ENCODE measurements around the gene OR14A16. TPM values are rescaled to one million over a fixed set of nuclear protein-coding genes. Genes with fewer than 3 reads are reported as not detected.

The OR14A16 gene
- total RNA-seq, 1 donor from 2014 or later, result not detected

GRCh38 chr1:247833601-247834000, 9.7 kb upstream of the OR14A16 start:
- no peak for TF ChIP-seq CTCF (IDR thresholded peaks at IDR 0.05)
- no peaks in the 10 kb centered on the region for H3K27me3 Mint-ChIP-seq (ENCODE audit: unreplicated experiment)
- peaks cover 13% of the 10 kb centered on the region for H3K9me3 Mint-ChIP-seq (ENCODE audit: unreplicated experiment)
- no peaks in the 10 kb centered on the region for H3K36me3 Mint-ChIP-seq (ENCODE audit: unreplicated experiment)
- H3K27ac Mint-ChIP-seq (ENCODE audit: unreplicated experiment), result no peak overlapping the region
- no peak overlapping the region for H3K4me3 Mint-ChIP-seq (ENCODE audit: unreplicated experiment)
- no peaks in the 10 kb centered on the region for H3K4me1 Mint-ChIP-seq (ENCODE audit: unreplicated experiment)
- DNase-seq (ENCODE audit: extremely low spot score, unreplicated experiment), result no peak

GRCh38 chr1:247829656-247830055, 5.7 kb upstream of the OR14A16 start:
- Mint-ChIP-seq H3K27ac (ENCODE audit: unreplicated experiment) (no peak overlapping the region), H3K27me3 (ENCODE audit: unreplicated experiment) (no peaks in the 10 kb centered on the region), H3K4me1 (ENCODE audit: unreplicated experiment) (no peaks in the 10 kb centered on the region), H3K9me3 (ENCODE audit: unreplicated experiment) (peaks cover 8% of the 10 kb centered on the region), H3K36me3 (ENCODE audit: unreplicated experiment) (no peaks in the 10 kb centered on the region), H3K4me3 (ENCODE audit: unreplicated experiment) (no peak overlapping the region)
- no peak for DNase-seq (ENCODE audit: extremely low spot score, unreplicated experiment)
- no peak for TF ChIP-seq CTCF (IDR thresholded peaks at IDR 0.05)

GRCh38 chr1:247825362-247825761, 1.4 kb upstream of the OR14A16 start:
- Mint-ChIP-seq H3K27ac (ENCODE audit: unreplicated experiment) (no peak overlapping the region), H3K27me3 (ENCODE audit: unreplicated experiment) (no peaks in the 10 kb centered on the region), H3K36me3 (ENCODE audit: unreplicated experiment) (no peaks in the 10 kb centered on the region), H3K9me3 (ENCODE audit: unreplicated experiment) (peaks cover 10% of the 10 kb centered on the region), H3K4me1 (ENCODE audit: unreplicated experiment) (no peaks in the 10 kb centered on the region), H3K4me3 (ENCODE audit: unreplicated experiment) (no peak overlapping the region)
- no peak for DNase-seq (ENCODE audit: extremely low spot score, unreplicated experiment)
- TF ChIP-seq CTCF (IDR thresholded peaks at IDR 0.05), result no peak

- H3K9me3 Mint-ChIP-seq (ENCODE audit: unreplicated experiment), result peaks cover 4% of the 10 kb centered on the region
- no peaks in the 10 kb centered on the region for H3K27me3 Mint-ChIP-seq (ENCODE audit: unreplicated experiment)
- H3K4me3 Mint-ChIP-seq (ENCODE audit: unreplicated experiment), result no peak overlapping the region
- H3K36me3 Mint-ChIP-seq (ENCODE audit: unreplicated experiment), result no peaks in the 10 kb centered on the region
- H3K4me1 Mint-ChIP-seq (ENCODE audit: unreplicated experiment), result no peaks in the 10 kb centered on the region
- no peak for DNase-seq (ENCODE audit: extremely low spot score, unreplicated experiment)
- no peak overlapping the region for H3K27ac Mint-ChIP-seq (ENCODE audit: unreplicated experiment)
- no peak for TF ChIP-seq CTCF (IDR thresholded peaks at IDR 0.05)
These were observed 1.9 kb downstream of the OR14A16 start for GRCh38 chr1:247822060-247822459.

GRCh38 chr1:247812637-247813036, 11.3 kb downstream of the OR14A16 start:
- H3K9me3 Mint-ChIP-seq (ENCODE audit: unreplicated experiment), result peaks cover 7% of the 10 kb centered on the region
- no peak for DNase-seq (ENCODE audit: extremely low spot score, unreplicated experiment)
- no peak for TF ChIP-seq CTCF (IDR thresholded peaks at IDR 0.05)

More at GRCh38 chr1:247812637-247813036, 11.3 kb downstream of the OR14A16 start:
- H3K4me1 Mint-ChIP-seq (ENCODE audit: unreplicated experiment), result no peaks in the 10 kb centered on the region
- H3K36me3 Mint-ChIP-seq (ENCODE audit: unreplicated experiment), result no peaks in the 10 kb centered on the region
- no peak overlapping the region for H3K27ac Mint-ChIP-seq (ENCODE audit: unreplicated experiment)
- no peak overlapping the region for H3K4me3 Mint-ChIP-seq (ENCODE audit: unreplicated experiment)
- H3K27me3 Mint-ChIP-seq (ENCODE audit: unreplicated experiment), result no peaks in the 10 kb centered on the region
